ENCODE data around the gene NAA40. TPM values are rescaled to one million over a fixed set of nuclear protein-coding genes. Genes with fewer than 3 reads are reported as not detected.

The NAA40 gene
- total RNA-seq, 4 donors from 2014 or later: 3.8 to 12.5 (median 8.5) TPM

DNA sequence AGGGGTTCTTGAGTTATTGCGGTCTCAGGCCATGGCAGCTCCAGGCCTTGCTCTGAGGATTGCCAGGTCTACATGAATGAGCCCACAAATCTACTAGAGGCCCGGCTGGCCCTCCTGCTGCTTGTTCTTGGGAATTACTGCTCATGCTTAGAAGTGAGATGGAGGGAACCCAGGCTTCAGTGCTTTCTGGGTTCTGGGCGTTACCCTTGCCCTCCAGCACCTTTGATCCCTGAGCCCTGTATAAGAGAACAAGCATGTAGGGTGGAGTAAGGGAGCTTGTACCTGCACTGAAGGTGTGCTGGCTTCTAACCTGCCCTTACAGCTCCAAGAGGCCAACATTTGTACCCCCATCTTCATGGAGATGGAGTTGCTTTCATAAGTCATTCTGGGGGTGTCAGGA, 4.0 kb downstream of the NAA40 start:
- 82% methylated on average over 2 of the region's 3 CpGs; no CpG with 5 or more reads in 1 of the 2 donors for WGBS, 2 donors (ENCODE audit: low coverage in 1 of 2)
- ATAC-seq: no peak
- Histone ChIP-seq H3K27me3 (no peaks in the 10 kb centered on the region), H3K4me1 (peaks cover 0 to 46% (median 10%) of the 10 kb centered on the region in 3 donors), H3K9me3 (no peaks in the 10 kb centered on the region), H3K36me3 (peaks cover 0 to 18% of the 10 kb centered on the region in 2 donors), H3K27ac (no peak overlapping the region), H3K4me3 (no peak overlapping the region)
- TF ChIP-seq POLR2A (IDR thresholded peaks at IDR 0.05): no peak
- TF ChIP-seq POLR2AphosphoS5 (IDR thresholded peaks at IDR 0.05): no peak
- TF ChIP-seq EP300 (IDR thresholded peaks at IDR 0.05): no peak

DNA sequence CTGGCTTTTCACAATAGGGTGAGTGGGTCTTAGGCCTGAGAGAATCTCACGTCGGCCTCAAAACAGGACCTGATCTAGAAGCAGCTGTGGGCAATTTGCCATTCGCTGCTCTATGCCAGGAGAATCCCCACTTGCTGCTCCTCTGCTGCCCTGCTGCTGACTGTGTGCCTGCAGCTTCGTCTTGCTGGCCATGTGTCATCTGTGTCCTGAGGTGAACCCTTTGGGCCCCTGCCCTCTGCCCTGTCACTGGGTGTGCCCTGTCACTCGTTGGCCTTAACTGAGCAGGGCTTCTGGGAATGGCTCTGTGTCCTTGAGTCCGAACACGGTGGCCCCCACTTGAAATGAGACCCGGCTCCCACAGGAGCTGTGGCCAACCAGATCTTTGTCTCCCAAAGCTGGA, 6.2 kb downstream of the NAA40 start:
- Histone ChIP-seq H3K36me3 (peaks cover 0 to 36% of the 10 kb centered on the region in 2 donors), H3K4me1 (peaks cover 0 to 29% (median 6%) of the 10 kb centered on the region in 3 donors), H3K4me3 (no peak overlapping the region), H3K9me3 (no peaks in the 10 kb centered on the region), H3K27ac (peak overlapping the region; percentile 2 to 77 (median 74)), H3K27me3 (no peaks in the 10 kb centered on the region)
- 34 to 38% methylated on average over 4 to 5 of the region's 8 CpGs for WGBS, 2 donors (ENCODE audit: low coverage in 1 of 2)
- no peak for TF ChIP-seq POLR2A (IDR thresholded peaks at IDR 0.05)
- TF ChIP-seq, protein P1, sequence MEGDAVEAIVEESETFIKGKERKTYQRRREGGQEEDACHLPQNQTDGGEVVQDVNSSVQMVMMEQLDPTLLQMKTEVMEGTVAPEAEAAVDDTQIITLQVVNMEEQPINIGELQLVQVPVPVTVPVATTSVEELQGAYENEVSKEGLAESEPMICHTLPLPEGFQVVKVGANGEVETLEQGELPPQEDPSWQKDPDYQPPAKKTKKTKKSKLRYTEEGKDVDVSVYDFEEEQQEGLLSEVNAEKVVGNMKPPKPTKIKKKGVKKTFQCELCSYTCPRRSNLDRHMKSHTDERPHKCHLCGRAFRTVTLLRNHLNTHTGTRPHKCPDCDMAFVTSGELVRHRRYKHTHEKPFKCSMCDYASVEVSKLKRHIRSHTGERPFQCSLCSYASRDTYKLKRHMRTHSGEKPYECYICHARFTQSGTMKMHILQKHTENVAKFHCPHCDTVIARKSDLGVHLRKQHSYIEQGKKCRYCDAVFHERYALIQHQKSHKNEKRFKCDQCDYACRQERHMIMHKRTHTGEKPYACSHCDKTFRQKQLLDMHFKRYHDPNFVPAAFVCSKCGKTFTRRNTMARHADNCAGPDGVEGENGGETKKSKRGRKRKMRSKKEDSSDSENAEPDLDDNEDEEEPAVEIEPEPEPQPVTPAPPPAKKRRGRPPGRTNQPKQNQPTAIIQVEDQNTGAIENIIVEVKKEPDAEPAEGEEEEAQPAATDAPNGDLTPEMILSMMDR (IDR thresholded peaks at IDR 0.05): no peak
- TF ChIP-seq EP300 (IDR thresholded peaks at IDR 0.05): no peak
- no peak for TF ChIP-seq POLR2AphosphoS5 (IDR thresholded peaks at IDR 0.05)
- ATAC-seq: peak; percentile 12

DNA sequence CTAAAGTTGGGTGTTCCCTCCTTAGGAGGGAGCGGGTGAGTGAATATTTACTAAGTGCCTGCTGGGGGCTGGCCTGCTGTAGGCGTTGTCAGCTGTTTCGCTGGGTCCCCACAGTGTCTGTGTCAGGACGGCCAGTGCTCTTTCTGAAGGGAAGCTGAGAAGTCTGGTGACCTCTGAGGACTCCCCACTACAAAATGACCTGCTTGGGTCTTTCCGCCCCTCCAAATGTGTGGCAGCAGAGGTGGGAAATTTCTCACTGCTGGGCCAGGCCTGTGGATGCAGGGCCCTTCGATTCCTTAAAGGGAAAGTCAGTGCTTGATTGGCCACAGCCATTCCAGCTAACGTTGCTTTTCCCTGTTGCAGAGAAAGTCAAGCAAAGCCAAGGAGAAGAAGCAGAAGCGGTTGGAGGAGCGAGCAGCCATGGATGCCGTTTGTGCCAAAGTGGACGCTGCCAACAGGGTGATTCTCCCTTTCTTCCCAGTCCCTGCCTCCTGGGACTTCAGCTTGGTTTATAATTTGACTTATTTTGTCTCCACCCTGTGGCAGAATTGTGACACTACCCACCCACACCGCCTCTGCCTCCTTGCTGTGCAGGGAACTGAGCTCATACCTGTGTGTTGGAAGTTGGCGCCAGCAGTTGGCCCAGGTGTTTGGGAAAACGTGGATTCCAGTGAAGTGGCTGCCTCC, 6.8 kb downstream of the NAA40 start:
- WGBS, 2 donors (ENCODE audit: low coverage in 1 of 2): 14 to 17% methylated on average over 4 to 8 of the region's 14 CpGs
- peaks cover 0 to 43% of the 10 kb centered on the region in 2 donors for H3K36me3 ChIP-seq
- peaks cover 0 to 23% (median 6%) of the 10 kb centered on the region in 3 donors for H3K4me1 ChIP-seq
- no peak for TF ChIP-seq POLR2A (IDR thresholded peaks at IDR 0.05)
- TF ChIP-seq, protein P1 (IDR thresholded peaks at IDR 0.05): peak in 3 of 4 experiments; percentile 92 to 94 (median 92)
- peak overlapping the region; percentile 2 to 77 (median 74) for H3K27ac ChIP-seq
- peak overlapping the region in 1 of 2 donors; percentile 32 for H3K4me3 ChIP-seq
- H3K27me3 ChIP-seq: no peaks in the 10 kb centered on the region
- H3K9me3 ChIP-seq: no peaks in the 10 kb centered on the region
- peak; percentile 89 for ATAC-seq

DNA sequence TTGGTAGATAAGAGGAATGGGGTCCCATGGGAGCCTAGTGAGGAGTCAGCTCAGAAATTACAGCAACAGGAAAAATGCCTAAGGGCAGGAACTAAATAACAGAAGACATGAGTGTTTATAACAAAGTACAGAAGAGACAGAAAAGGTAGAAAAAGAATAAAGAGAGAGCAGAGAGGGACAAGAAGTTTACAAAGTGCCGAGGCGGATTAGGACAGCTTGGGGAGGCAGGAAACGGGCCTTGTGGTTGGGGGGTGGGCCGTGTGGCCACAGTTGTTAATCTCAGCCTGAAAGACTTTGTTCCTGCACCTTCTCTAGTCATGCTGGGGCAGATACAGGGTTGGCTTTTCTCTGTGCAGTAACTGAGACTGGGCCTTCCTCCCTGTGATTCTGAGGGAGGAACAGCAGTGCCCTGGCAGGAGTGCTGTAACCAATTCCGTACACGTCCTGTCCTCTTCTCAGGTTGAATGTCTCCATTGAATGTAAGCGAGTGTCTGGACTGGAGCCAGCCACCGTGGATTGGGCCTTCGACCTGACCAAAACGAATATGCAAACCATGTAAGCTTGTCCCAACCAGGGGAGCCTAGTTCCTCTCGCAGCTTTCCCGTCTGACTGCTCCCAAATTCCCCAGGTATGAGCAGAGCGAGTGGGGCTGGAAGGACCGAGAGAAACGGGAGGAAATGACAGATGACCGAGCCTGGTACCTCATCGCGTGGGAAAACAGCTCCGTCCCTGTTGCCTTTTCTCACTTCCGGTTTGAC, 13.2 kb downstream of the NAA40 start:
- no peak overlapping the region for H3K27ac ChIP-seq
- H3K4me3 ChIP-seq: no peak overlapping the region
- H3K27me3 ChIP-seq: no peaks in the 10 kb centered on the region
- ATAC-seq: no peak
- peaks cover 0 to 83% of the 10 kb centered on the region in 2 donors for H3K36me3 ChIP-seq
- TF ChIP-seq POLR2A (IDR thresholded peaks at IDR 0.05) (no peak), EP300 (IDR thresholded peaks at IDR 0.05) (no peak), POLR2AphosphoS5 (IDR thresholded peaks at IDR 0.05) (no peak)
- TF ChIP-seq, protein P1 (IDR thresholded peaks at IDR 0.05): no peak
- no peaks in the 10 kb centered on the region for H3K4me1 ChIP-seq
- H3K9me3 ChIP-seq: no peaks in the 10 kb centered on the region
- WGBS, 2 donors (ENCODE audit: low coverage in 1 of 2): 61 to 76% methylated on average over 3 to 10 of the region's 20 CpGs

DNA sequence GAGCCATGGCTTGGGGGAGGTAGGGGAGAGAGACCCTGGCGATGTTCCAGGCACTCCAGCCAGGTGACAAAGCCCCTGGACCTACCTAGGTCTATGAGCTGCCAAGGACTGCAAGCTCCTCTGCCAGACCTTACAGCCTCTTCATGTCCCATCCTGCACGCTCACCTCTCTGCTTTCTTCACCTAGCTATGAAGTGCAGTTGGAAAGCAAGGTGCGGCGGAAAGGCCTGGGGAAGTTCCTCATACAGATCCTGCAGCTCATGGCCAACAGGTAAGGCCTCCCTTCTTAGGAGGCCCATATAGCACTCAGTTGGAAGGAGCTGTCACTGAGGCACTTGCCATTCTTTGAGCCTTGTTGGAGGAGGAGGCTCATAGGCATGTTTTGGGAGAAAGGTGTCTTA, 13.8 kb downstream of the NAA40 start:
- H3K27me3 ChIP-seq: no peaks in the 10 kb centered on the region
- no peak for TF ChIP-seq EP300 (IDR thresholded peaks at IDR 0.05)
- no peak for TF ChIP-seq POLR2AphosphoS5 (IDR thresholded peaks at IDR 0.05)
- no peaks in the 10 kb centered on the region for H3K4me1 ChIP-seq
- no peak overlapping the region for H3K4me3 ChIP-seq
- 83 to 93% methylated on average over 1 to 2 of the region's 4 CpGs for WGBS, 2 donors (ENCODE audit: low coverage in 1 of 2)
- H3K36me3 ChIP-seq: peaks cover 0 to 81% of the 10 kb centered on the region in 2 donors
- no peaks in the 10 kb centered on the region for H3K9me3 ChIP-seq
- no peak for ATAC-seq
- no peak overlapping the region for H3K27ac ChIP-seq

Data from gastroesophageal sphincter (tissue), 4 donors.